Fibroblast of pulmonary artery (primary cell): ENCODE data around the gene TTC13.

Experiments used
- DNase-seq: peaks from one replicate; pipeline ENCODE4 v3.0.0-alpha.2; 2010; ENCODE audit warnings: low read depth
- H3K4me3 ChIP-seq: replicated peaks from 2 replicates; pipeline ENCODE4 v1.5.1; 2011; ENCODE audit warnings: low read depth, mild to moderate bottlenecking, control low read depth, low read length, moderate library complexity
- TF ChIP-seq, protein P1 (sequence below): IDR thresholded peaks from 2 replicates; pipeline ENCODE4 v1.5.1; 2011; ENCODE audit warnings: mild to moderate bottlenecking, control low read depth, low read length, inconsistent platforms; ENCODE audit errors: missing control alignments

Gene TTC13

DNA sequence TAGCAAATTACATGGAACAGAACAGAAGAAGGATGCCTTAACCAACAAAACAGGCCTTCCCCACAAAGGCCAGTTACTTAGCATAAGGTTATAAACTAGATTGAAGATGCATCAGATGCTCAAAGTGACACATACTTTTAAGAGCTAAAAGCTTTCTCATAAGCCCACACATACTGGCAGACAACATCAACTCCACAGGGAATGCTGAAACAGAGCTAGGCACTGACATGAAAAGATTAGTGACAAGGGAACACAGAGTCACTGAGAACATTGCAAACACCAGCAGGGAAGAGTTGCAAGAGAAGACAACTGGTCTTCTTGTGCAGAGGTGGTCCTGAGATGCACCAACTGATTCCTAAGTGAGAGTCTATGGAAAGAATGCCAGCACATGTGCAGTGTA is 6.9 kb downstream of the TTC13 start:
- no peak overlapping the region for H3K4me3 ChIP-seq
- TF ChIP-seq, protein P1, sequence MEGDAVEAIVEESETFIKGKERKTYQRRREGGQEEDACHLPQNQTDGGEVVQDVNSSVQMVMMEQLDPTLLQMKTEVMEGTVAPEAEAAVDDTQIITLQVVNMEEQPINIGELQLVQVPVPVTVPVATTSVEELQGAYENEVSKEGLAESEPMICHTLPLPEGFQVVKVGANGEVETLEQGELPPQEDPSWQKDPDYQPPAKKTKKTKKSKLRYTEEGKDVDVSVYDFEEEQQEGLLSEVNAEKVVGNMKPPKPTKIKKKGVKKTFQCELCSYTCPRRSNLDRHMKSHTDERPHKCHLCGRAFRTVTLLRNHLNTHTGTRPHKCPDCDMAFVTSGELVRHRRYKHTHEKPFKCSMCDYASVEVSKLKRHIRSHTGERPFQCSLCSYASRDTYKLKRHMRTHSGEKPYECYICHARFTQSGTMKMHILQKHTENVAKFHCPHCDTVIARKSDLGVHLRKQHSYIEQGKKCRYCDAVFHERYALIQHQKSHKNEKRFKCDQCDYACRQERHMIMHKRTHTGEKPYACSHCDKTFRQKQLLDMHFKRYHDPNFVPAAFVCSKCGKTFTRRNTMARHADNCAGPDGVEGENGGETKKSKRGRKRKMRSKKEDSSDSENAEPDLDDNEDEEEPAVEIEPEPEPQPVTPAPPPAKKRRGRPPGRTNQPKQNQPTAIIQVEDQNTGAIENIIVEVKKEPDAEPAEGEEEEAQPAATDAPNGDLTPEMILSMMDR, result no peak
- DNase-seq, result no peak

DNA sequence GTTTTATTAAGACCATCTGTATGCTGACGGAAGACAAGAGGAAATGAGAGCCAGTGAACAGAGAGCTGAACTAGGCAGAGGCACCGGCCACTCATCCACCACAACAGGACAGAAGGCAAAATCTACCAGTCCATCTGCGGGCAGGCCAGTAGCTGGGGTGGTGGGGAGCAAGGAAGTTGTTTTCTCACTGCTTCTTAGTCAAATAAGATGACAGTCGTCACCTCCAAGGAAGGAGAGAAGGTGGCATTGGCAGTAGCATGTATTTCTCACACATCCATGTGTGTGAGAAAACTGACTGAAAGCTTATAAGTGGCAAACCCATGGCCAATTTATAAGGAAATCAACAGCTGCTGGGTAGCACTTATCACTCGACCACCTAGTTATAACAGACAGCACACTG is 8.2 kb downstream of the TTC13 start:
- TF ChIP-seq, protein P1, result no peak
- no peak overlapping the region for H3K4me3 ChIP-seq
- DNase-seq, result no peak

DNA sequence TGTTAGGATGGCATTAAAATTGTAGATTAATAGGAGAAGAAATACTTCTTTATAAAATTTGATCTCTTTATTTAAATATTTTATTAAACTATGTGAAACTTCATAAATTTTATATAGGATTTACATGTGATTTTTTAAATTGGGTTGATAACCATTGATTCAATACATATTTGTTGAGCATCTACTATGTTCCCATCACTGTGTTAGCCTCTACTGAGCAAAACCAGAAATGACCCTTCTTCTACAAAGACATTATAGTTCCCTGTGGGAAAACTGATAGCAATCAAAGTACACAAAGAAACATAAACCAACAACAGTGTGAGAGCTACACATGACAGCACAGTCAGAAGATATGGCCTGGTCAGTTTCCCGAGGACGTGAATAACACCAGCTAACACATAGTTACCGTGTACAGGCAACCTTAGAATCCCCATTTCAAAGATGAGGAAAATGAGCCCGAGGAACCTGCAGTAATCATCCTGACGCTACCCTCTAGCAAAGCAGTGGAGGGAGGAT is 12.2 kb downstream of the TTC13 start:
- no peak overlapping the region for H3K4me3 ChIP-seq
- TF ChIP-seq, protein P1, result no peak
- no peak for DNase-seq

DNA sequence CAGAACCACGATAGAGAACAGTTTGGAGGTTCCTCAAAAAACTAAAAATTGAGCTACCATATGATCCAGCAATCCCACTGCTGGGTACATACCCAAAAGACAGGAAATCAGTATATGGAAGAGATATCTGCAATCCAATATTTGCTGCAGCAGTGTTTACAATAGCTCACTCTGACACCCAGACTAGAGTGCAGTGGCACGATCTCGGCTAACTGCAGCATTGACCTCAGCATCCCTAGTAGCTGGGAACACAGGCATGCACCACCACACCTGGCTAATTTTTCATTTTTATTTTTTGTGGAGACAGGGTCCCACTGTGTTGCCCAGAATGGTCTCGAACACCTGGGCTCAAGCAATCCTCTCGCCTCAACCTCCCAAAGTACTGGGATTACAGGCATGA is 13.1 kb downstream of the TTC13 start:
- DNase-seq, result no peak
- TF ChIP-seq, protein P1, result no peak
- no peak overlapping the region for H3K4me3 ChIP-seq

DNA sequence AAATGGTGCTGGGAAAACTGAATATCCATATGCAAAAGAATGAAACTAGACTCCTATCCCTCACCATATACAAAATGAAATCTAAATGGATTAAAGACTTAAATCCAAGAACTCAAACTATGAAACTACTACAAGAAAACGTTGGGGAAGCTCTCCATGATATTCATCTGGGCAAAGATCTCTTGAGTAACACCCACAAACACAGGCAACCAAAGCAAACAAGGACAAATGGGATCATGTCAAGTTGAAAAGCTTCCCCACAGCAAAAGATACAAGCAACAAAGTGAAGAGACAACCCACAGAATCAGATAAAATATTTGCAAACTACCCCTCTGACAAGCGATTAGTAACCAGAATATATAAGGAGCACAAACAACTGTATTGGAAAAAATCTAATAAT is 13.8 kb downstream of the TTC13 start:
- DNase-seq, result no peak
- no peak overlapping the region for H3K4me3 ChIP-seq
- TF ChIP-seq, protein P1, result no peak

DNA sequence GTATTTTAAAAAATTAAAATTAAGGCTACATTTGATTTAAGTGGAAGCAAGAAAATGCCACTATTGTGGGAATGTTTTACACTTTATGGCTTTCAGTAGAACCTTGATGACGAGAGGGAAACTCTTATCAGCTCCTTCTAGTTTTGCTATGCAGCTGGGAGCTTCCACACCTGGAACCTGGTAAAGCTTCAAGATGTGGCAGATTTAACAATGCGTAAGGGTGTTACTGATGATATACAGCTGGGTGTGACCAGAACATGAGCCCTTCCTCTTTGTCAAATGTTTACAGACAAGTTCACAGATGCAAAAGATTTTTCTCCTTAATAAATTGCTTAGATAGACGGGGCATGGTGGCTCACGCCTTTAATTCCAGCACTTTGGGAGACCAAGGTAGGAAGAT is 20.3 kb downstream of the TTC13 start:
- H3K4me3 ChIP-seq, result no peak overlapping the region
- TF ChIP-seq, protein P1, result no peak
- DNase-seq, result no peak

DNA sequence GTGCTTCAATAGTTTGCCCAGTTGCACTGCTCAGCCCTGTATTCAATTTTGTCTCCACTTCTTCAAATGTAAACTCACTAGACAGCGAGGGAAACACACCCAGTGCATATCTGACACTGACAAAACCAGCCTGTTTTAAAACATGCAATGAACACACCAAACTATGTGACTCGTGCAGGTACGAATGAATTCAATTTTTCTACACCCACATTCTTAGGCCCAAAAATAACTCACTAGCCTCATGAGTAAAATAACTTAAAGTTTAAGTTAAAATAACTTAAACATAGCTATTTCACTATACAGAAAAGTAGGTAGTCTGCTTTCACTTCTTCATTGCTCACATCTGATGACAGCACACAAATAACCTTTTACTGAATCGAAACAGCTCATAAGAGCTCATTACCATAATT is 21.1 kb downstream of the TTC13 start:
- TF ChIP-seq, protein P1, result no peak
- DNase-seq, result no peak
- no peak overlapping the region for H3K4me3 ChIP-seq
